NCI-H774 (cell line): ENCODE results near the gene CUX1.
"Not testable (repeated sequence)": the region's sequence is repeated elsewhere in the genome, so short reads cannot be mapped to it uniquely, and the experiment has no call there.

ENCODE experiments used
- DNase-seq: peaks from one replicate; lab custom pipeline; 2025; lab: John Stamatoyannopoulos, UW

Gene CUX1

DNA sequence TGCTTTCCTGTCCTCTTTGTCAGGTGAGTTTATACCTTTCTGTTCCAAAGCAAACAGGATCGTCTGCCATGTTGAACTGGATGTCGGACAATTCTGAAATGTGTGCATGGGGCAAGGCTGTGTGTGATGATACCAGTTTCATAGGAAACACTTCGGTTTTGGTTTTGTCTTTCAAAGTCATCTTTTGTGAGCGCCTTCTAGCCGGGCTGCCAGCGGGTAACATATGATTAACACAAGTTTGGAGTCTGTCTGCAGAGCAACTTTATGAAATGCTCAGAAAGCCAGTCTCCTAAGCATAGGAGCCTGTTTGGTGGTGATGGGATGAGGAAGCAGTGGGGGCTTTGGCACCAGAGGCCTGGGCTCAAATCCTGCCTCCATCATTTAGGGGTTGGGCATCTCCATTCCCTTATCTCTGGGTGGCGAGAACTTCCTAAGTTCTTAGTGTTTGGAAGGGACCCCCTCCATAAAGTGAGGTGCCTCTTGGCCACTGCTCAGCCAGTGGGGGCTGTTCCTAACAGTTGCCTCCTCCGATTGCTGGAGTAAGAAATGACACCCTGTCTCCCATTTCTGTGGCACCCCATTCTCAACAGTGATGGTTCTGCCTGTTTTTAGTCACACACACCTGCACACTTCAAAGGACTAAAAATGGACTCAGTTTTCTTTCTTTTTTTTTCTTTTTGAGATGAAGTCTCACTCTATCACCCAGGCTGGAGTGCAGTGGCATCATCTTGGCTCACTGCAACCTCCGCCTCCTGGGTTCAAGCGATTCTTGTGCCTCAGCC lies 36.8 kb downstream of the CUX1 start:
- DNase-seq: no peak

DNA sequence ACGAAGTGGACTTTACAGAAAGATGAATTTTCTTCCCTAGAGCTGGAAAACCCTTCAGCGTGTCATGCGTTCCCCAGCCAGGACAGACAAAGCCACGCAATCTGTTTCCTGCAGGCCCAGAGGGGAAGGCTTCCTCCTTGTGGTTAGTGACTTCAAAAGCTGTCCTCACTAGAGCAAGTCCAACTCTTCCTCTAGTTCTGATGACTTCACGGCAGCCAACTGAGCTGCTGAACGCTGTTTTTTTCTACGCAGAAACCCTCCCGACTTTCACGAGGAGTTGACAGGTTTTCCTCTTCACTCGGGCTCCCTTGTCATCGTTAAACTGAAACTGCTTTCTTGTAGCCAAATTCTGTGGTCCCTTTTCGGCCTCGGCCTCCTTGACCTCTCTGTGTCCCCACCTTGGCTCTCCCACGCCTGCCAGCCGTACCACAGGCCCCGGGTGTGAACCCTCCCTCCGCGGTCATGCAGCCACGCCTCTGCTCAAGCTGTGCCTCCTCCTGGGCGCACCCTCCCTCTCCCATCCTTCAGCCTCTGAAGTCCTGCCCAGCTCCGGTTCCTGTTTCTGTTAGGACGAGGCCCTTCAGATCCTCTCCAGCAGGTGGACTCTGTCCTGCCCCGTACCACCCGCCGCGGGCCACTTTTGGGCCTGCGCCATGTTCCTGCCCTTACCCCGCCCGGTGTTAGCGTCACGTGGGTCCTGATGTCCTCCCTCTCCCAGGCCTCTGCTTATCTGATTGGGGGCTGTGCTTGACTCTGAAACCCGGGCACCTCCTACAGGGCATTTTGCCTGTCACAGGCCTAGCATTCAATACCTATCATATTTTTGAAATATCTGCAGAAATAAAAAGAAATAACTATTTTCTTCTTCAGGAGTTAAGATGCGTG lies 39.3 kb downstream of the CUX1 start:
- peak; percentile 80 for DNase-seq

GRCh38 chr7:101857358-101857811 lies 40.0 kb downstream of the CUX1 start:
- no peak for DNase-seq

- DNase-seq: no peak
Observed at GRCh38 chr7:101858437-101859385, 41.3 kb downstream of the CUX1 start.

- DNase-seq: no peak
Observed at GRCh38 chr7:101859411-101860106, 42.1 kb downstream of the CUX1 start.

DNA sequence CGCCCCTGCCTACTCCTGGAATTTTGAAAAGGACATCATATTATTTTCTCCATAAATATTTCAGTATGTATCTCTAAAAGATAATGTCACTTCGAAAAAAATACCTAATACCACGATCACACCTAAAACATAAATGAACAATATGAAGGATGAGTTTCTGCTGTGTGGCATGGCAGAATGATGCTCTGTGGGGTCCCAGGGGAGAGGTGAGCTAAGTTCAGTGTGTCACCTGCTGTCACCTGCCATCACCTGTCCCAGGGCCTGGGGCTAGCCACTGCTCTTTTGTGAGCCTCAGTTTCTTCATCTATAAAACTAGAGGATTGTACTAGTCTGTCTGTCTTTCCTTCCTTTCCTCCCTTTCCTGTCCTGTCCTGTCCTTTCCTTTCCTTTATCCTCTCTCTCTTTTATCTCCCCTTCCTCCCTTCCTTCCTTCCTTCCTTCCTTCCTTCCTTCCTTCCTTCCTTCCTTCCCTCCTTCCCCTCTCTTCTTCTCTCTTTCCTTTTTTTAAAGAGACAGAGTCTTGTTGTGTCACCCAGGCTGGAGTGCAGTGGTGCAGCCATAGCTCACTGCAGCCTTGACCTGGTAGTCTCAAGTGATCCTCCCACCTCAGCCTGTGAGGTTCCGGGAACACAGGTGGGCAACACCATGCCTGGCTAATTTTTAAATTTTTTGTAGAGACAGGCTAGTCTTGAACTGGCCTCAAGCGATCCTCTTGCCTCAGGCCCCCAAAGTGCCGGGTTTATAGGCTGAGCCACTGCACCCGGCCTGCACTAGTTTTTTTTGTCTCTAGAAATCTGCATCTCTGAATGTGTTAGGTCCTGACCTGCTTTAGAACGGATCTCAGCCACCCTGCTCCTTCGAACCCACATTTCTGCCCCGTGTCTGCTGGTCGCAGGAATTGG lies 43.1 kb downstream of the CUX1 start:
- no peak for DNase-seq

DNA sequence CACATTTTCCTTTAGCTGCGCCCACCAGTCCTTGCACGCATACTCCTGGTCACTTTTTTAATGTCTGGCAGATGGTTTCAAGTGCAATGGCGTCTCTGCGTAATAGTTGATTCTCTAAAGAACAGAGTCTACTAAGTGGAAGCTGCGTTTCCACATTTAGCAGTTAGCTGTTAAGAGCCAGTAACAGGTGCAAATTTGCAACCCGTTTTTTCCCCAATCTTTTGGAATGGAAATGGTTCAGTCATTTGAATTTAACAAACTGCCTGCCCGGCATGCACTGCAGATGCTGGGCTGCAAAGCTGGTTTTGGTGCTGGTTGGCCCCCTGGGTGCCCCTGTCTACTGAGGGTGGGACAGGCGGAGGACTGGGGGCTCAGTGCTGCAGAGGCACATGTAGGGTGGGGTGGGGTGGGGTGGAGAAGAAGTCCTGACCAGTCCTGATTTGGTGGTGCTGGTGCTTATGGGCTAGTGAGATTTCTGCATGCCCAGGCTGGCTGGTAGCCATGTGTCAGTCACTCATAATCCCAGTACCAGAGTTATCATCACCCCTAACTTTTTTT lies 43.9 kb downstream of the CUX1 start:
- DNase-seq: no peak

DNA sequence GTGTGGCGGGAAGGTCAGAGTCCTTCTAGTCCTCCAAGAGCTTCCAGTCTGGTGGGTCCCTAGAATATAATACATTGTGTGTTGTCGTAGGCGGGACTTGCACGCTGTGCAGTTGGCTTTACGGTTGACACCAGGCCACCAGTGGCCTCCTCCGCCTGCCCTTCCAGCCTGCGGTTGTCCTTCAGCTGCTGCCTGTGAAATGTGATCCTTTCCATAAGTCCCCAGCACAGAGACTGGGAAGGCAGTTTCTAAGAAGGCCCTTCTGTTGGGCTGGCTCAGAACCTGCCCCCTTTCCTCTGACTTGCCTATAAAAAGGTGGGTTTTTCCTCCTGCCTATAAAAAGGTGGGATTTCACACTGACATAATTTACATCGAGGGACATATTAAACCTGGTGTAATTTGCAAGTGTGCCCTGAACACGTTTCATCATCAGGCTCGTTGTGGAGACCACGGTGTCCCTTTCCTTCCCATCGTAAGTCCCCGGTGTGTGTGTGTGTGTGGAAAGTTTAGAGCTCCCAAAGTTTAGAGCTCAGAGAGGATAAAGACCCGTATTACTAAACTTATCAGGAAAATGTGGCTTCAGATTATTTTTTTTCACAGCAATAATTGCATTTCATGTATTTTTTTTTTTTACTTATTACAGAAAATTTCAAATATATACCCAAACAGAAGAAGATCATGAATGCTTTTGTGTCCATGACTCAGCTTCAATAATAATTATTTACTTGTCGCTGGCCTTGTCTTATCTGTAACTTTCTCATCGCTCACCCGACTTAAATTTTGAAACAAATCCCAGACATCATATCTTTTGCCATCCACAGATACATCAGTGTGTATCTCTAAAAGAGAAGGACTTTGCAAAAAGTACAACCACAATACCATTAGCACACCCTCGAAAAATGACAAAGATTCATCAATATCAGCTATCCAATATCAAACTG lies 45.1 kb downstream of the CUX1 start:
- no peak for DNase-seq

DNA sequence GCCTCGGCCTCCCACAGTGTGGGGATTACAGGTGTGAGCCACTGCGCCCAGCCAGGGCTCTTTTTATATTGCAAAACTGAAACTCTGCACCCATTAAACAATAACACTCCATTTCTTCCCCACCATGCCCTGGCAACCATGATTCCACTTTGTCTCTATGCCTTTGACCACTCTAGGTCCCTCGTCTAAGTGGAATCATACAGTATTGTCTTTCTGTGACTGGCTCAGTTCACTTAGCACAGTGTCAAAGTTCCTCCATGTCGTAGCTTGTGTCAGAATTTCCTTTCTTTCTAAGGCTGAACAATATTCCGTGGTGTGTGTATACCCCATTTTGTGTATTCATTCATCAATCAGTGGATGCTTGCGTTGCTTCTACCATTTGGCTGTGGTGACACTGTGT lies 46.2 kb downstream of the CUX1 start:
- no peak for DNase-seq

GRCh38 chr7:101864039-101864438 lies 46.6 kb downstream of the CUX1 start:
- no peak for DNase-seq

DNA sequence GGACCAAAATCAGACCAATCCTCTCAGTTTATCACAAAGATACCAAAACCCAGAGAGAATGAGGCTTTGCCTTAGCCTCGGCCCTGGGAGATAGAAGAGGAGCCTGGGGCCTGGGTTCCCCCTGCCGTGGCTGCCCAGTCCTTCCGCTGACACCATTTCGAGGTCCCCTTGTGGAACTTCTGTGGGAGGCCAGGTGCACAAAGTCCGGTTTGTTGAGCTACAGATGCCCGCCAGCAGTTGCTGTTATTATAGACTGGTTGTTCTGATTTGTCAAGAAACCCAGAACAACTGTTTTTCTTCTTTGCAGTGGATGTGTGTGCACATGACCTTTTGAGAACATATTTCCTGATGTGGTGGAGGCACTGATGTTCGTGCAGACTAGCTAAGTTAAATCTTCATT lies 47.6 kb downstream of the CUX1 start:
- no peak for DNase-seq

DNA sequence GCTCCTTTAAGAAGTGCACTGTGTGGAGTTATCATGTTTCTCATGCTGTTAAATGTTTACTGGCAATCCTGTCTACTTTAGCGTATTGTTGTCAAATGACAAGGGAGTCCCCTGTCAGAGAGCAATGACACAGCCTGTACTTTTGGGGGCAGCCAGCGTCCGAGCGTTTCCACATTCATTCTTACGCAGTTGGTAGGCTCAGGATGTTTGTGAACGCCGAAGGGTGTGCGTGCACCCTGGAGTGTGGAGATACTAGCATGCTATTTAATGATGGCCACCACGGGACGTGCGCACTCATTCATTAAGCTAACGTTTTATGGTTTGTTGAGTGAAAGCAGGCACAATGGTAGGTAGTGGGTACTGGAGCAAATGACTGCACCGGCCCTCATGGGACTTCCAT lies 48.0 kb downstream of the CUX1 start:
- DNase-seq: no peak

- DNase-seq: no peak
Observed at GRCh38 chr7:101866328-101866727, 48.9 kb downstream of the CUX1 start.

DNA sequence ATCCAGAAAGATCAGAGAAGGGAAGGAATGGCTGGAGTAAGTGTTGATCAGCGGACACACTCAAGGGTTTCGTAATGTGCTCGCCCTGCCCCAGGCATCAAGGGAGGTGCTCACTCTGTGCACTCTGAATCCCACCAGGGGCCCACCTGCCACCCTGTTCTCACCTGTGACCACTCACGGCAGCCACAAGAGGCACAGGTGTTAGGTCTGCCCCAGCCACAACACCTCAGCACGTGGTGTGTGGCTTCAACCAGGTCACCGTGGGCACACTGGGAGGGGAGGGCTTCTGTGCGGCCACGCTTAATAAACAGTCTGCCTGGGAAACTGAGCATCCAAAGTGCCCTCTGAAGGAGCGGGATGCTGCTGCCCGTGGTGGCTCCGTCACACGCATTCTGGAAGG lies 49.8 kb downstream of the CUX1 start:
- no peak for DNase-seq

GRCh38 chr7:101867681-101868080 lies 50.3 kb downstream of the CUX1 start:
- not testable (repeated sequence) for DNase-seq

- no peak for DNase-seq
Observed at GRCh38 chr7:101868191-101868950, 50.9 kb downstream of the CUX1 start.

- DNase-seq: no peak
Observed at GRCh38 chr7:101869026-101869900, 51.8 kb downstream of the CUX1 start.
